HG03108 (cell line): ENCODE measurements around the gene USP53.
"Not testable (repeated sequence)": the region's sequence is repeated elsewhere in the genome, so short reads cannot be mapped to it uniquely, and the experiment has no call there.

Experiments
- ATAC-seq: cut with Tn5 transposase; IDR thresholded peaks from one replicate; pipeline ENCODE4 v1.9.1; 2021; ENCODE audit warnings: moderate library complexity; ENCODE audit not compliant: unreplicated experiment

Gene USP53

GRCh38 chr4:119227690-119228089 is 15.2 kb downstream of the USP53 start:
- no peak for ATAC-seq

GRCh38 chr4:119228406-119228805 is 15.9 kb downstream of the USP53 start:
- no peak for ATAC-seq

GRCh38 chr4:119229908-119230687 is 17.6 kb downstream of the USP53 start:
- ATAC-seq, result no peak

- no peak for ATAC-seq
These were observed 19.0 kb downstream of the USP53 start for GRCh38 chr4:119231491-119231890.

- no peak for ATAC-seq
These were observed 19.8 kb downstream of the USP53 start for GRCh38 chr4:119232286-119232685.

- ATAC-seq, result no peak
These were observed 20.7 kb downstream of the USP53 start for GRCh38 chr4:119233191-119233590.

GRCh38 chr4:119233750-119234149 is 21.2 kb downstream of the USP53 start:
- no peak for ATAC-seq

GRCh38 chr4:119237201-119237600 is 24.7 kb downstream of the USP53 start:
- no peak for ATAC-seq

- ATAC-seq, result no peak
These were observed 25.1 kb downstream of the USP53 start for GRCh38 chr4:119237642-119238041.

GRCh38 chr4:119238068-119238722 is 25.7 kb downstream of the USP53 start:
- ATAC-seq, result peak; percentile 99

- no peak for ATAC-seq
These were observed 27.6 kb downstream of the USP53 start for GRCh38 chr4:119240128-119240527.

- no peak for ATAC-seq
These were observed 28.1 kb downstream of the USP53 start for GRCh38 chr4:119240568-119240967.

- no peak for ATAC-seq
These were observed 29.9 kb downstream of the USP53 start for GRCh38 chr4:119242417-119242816.

- ATAC-seq, result no peak
These were observed 31.4 kb downstream of the USP53 start for GRCh38 chr4:119243868-119244267.

- no peak for ATAC-seq
These were observed 31.8 kb downstream of the USP53 start for GRCh38 chr4:119244344-119244743.

GRCh38 chr4:119244832-119245231 is 32.3 kb downstream of the USP53 start:
- no peak for ATAC-seq

- ATAC-seq, result no peak
These were observed 33.7 kb downstream of the USP53 start for GRCh38 chr4:119246177-119246733.

- not testable (repeated sequence) for ATAC-seq
These were observed 38.5 kb downstream of the USP53 start for GRCh38 chr4:119251037-119251436.

- not testable (repeated sequence) for ATAC-seq
These were observed 42.7 kb downstream of the USP53 start for GRCh38 chr4:119255223-119255622.

GRCh38 chr4:119260528-119260927 is 48.0 kb downstream of the USP53 start:
- ATAC-seq, result no peak

- ATAC-seq, result no peak
These were observed 49.5 kb downstream of the USP53 start for GRCh38 chr4:119261986-119262385.

- ATAC-seq, result no peak
These were observed 52.2 kb downstream of the USP53 start for GRCh38 chr4:119264743-119265142.
